ENCODE results near the gene RABEP1.
"Not testable (repeated sequence)": the region's sequence is repeated elsewhere in the genome, so short reads cannot be mapped to it uniquely, and the experiment has no call there.

Gene RABEP1

GRCh38 chr17:5430413-5430999 lies 148.4 kb downstream of the RABEP1 start:
- no peak for DNase-seq (ENCODE audit: low read depth)
- TF ChIP-seq CTCF (IDR thresholded peaks at IDR 0.05; ENCODE audit: low read length, missing control alignments): no peak
- H3K4me3 ChIP-seq (replicated peaks; ENCODE audit: low read depth, low read length): no peak overlapping the region

- not testable (repeated sequence) for DNase-seq (ENCODE audit: low read depth); H3K4me3 ChIP-seq (replicated peaks; ENCODE audit: low read depth, low read length)
These were observed 149.2 kb downstream of the RABEP1 start for GRCh38 chr17:5431234-5431633.

GRCh38 chr17:5431949-5432556 lies 150.0 kb downstream of the RABEP1 start:
- DNase-seq (ENCODE audit: low read depth): no peak
- H3K4me3 ChIP-seq (replicated peaks; ENCODE audit: low read depth, low read length): no peak overlapping the region
- no peak for TF ChIP-seq CTCF (IDR thresholded peaks at IDR 0.05; ENCODE audit: low read length, missing control alignments)

GRCh38 chr17:5434984-5435383 lies 152.9 kb downstream of the RABEP1 start:
- no peak overlapping the region for H3K4me3 ChIP-seq (replicated peaks; ENCODE audit: low read depth, low read length)
- DNase-seq (ENCODE audit: low read depth): no peak
- TF ChIP-seq CTCF (IDR thresholded peaks at IDR 0.05; ENCODE audit: low read length, missing control alignments): no peak

Measured in fibroblast of pulmonary artery (primary cell).